Heart left ventricle (tissue), 16 donors: ENCODE data around the gene BHLHA15. TPM values are rescaled to one million over a fixed set of nuclear protein-coding genes. Genes with fewer than 3 reads are reported as not detected.

Experiments
- ATAC-seq, 4 donors: fragments of 200-7000 bp; cut with Tn5 transposase; one replicate each; pipeline ENCODE4 v1.9.1; 2020 to 2022; ENCODE audit warnings: moderate library complexity in 4 of 4, mild to moderate bottlenecking in 3 of 4, moderate number of reproducible peaks in 1 of 4
- DNase-seq, 5 donors: peaks; one replicate each; pipeline ENCODE4 v3.0.0-alpha.2; 2020
- H3K27ac ChIP-seq, 12 donors: fragments of 200-600 bp; sonication (generic) in 4 of 12; one replicate each; pipeline versions ENCODE4 v1.5.0 to v1.8.0; 2016 to 2022; ENCODE audit warnings: mild to moderate bottlenecking in 2 of 12
- H3K27me3 ChIP-seq, 9 donors: fragments of 200-600 bp; sonication (generic) in 2 of 9; one replicate each; pipeline versions ENCODE4 v1.5.1 to v1.8.0; 2016 to 2022; ENCODE audit warnings: mild to moderate bottlenecking in 3 of 9
- H3K36me3 ChIP-seq, 9 donors: fragments of 200-600 bp; sonication (generic) in 2 of 9; one replicate each; pipeline versions ENCODE4 v1.5.0 to v1.8.0; 2018 to 2022; ENCODE audit warnings: mild to moderate bottlenecking in 2 of 9
- H3K4me1 ChIP-seq, 12 donors: fragments of 200-600 bp; sonication (generic) in 4 of 12; one replicate each; pipeline versions ENCODE4 v1.5.0 to v1.8.0; 2016 to 2022; ENCODE audit warnings: mild to moderate bottlenecking in 3 of 12
- H3K4me3 ChIP-seq, 12 donors: fragments of 200-600 bp; sonication (generic) in 4 of 12; one replicate each; pipeline versions ENCODE4 v1.5.0 to v1.8.0; 2017 to 2022; ENCODE audit warnings: mild to moderate bottlenecking in 9 of 12, moderate library complexity in 4 of 12
- H3K9me3 ChIP-seq, 12 donors: fragments of 200-600 bp; sonication (generic) in 4 of 12; one replicate each; pipeline versions ENCODE4 v1.5.0 to v1.8.0; 2016 to 2022; ENCODE audit warnings: mild to moderate bottlenecking in 1 of 12
- CTCF ChIP-seq, 12 donors: fragments of 200-600 bp; sonication (generic) in 4 of 12; IDR thresholded peaks; one replicate each; pipeline versions ENCODE4 v1.5.0 to v1.8.0; 2018 to 2022; ENCODE audit warnings: antibody characterized with exemption in 12 of 12, mild to moderate bottlenecking in 5 of 12
- POLR2A ChIP-seq, 2 donors: fragments of 450-650 bp; IDR thresholded peaks; one replicate each; pipeline ENCODE4 v1.6.1; 2017; ENCODE audit warnings: antibody characterized with exemption in 2 of 2, mild to moderate bottlenecking in 2 of 2, moderate library complexity in 2 of 2
- WGBS, 4 donors: extraction: QIAGEN DNeasy Blood & Tissue Kit in 2 of 4; methylation state at CpG; one replicate each; pipeline versions ENCODE4 v1.1.5 to v1.1.7; 2013 to 2018; 5-methylcytosine and 5-hydroxymethylcytosine counted together
- intact Hi-C, 10 donors: fragments of 100-400 bp; cut with DNase I; formaldehyde crosslinking; loops; one replicate each; pipeline versions ENCODE4 v1.11.1 to v1.14.2; 2022
- polyA plus RNA-seq, 2 donors: library from polyadenylated mRNA; stranded (reverse); fragments of 200-250 nt; gene quantifications; one replicate each; pipeline ENCODE4 v1.2.3, GENCODE V29; 2013
- total RNA-seq, 9 donors: library from RNA; depleted of rRNA in 2 of 9; stranded (reverse); fragments of >200 nt in 2 of 9; fragmentation: NEBNext Ultra II Directional in 3 of 9; extraction: Animal tissue kit (Norgen Biotek cat#: 25700) in 3 of 9; gene quantifications; one replicate each; pipeline versions ENCODE4 v1.1.0 to v1.2.4, GENCODE V29; 2016 to 2023
- donor health status: ischemic (EF 13 %, LVEDD 7.1; RV severe dilation, severe dysfunction).
- donor health status: healthy with polysubstance abuse.
- donor health status: DM: no; HTN: yes; CAD: no.
- donor health status: DM: no; HTN: no; CAD: no.
- donor health status: ischemic (EF 25% LVEDD 6.9; RV normal size, moderate dysfunction).
- donor health status: ischemic (EF 25% LVEDD 5.7; RV mildly dilated, moderate dysfunction).
- donor health status: healthy.
- donor health status: DM: yes; HTN: yes; CAD: no.
- donor health status: ischemic (EF 35%, LVEDD 5.7; RV mildly dilated, moderate dysfunction).
- donor health status: nonischemic (EF 11% LVEDD 7.7; RV severe dilation, severe dysfunction).
- donor health status: DM: yes; HTN: yes; CAD: no.
- donor health status: PGD.
- donor health status: ischemic (EF 29% LVEDD 5.4; RV normal size, mild dysfunction).
- donor health status: nonischemic (EF 23%, LVEDD 6.1; RV moderate dilation, normal function).

The BHLHA15 gene
- total and polyA plus RNA-seq, 11 donors = 0.26 to 1.3 (median 0.61) TPM; not detected in 8

- peaks cover 0 to 9% (median 0%) of the 10 kb centered on the region in 9 donors for H3K27me3 ChIP-seq
- intact Hi-C loops = no loop called here
- WGBS, 4 donors = 77 to 86% (median 83%) methylated on average over 9 to 25 of the region's 25 CpGs
- TF ChIP-seq POLR2A (IDR thresholded peaks at IDR 0.05) = no peak
- no peak for TF ChIP-seq CTCF (IDR thresholded peaks at IDR 0.05)
- H3K36me3 ChIP-seq = peaks cover 0 to 26% (median 13%) of the 10 kb centered on the region in 9 donors
- ATAC-seq (peak; percentile 8 to 16 (median 12)), DNase-seq (peak in 1 of 5 donors; percentile 56)
- peaks cover 0 to 11% (median 0%) of the 10 kb centered on the region in 12 donors for H3K4me1 ChIP-seq
- no peaks in the 10 kb centered on the region for H3K9me3 ChIP-seq
- no peak overlapping the region for H3K27ac ChIP-seq
- H3K4me3 ChIP-seq = no peak overlapping the region
Measured at GRCh38 chr7:98213888-98214810, 2.9 kb downstream of the BHLHA15 start.

DNA sequence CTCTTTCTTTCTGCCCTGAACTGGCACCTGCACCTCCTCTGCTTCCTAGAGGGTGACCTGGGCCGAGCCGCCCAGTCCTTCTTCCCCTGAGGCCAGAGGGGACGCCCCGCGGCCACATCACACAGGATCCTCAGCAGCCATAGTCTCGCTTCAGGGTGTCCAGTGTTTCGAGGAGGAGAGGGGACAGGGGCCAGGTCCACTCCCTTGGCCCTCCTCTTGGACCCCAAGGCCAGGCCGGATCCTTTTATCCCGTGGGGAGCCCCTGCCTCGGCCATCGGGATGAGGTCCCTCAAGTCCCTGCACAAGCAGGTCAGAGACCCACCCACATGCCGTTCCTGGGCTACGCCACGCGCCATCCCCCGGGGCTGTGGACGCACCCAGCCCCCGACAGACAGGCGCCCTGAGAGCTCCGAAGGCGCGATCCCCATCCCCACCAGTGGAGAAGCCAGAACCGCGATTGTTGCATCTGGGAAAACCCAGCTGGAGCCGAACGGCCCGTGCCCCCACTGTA is 3.6 kb downstream of the BHLHA15 start:
- DNase-seq = peak in 1 of 5 donors; percentile 55
- no peak overlapping the region for H3K4me3 ChIP-seq
- H3K27ac ChIP-seq = no peak overlapping the region
- 89 to 94% (median 91%) methylated on average over 14 to 27 of the region's 27 CpGs for WGBS, 4 donors
- no peak for ATAC-seq
- TF ChIP-seq CTCF (IDR thresholded peaks at IDR 0.05) (no peak), POLR2A (IDR thresholded peaks at IDR 0.05) (no peak)
- H3K9me3 ChIP-seq = no peaks in the 10 kb centered on the region
- peaks cover 0 to 11% (median 0%) of the 10 kb centered on the region in 12 donors for H3K4me1 ChIP-seq
- intact Hi-C loops = no loop called here
- peaks cover 0 to 33% (median 19%) of the 10 kb centered on the region in 9 donors for H3K36me3 ChIP-seq
- H3K27me3 ChIP-seq = peaks cover 0 to 9% (median 0%) of the 10 kb centered on the region in 9 donors

GRCh38 chr7:98215561-98216495 is 4.6 kb downstream of the BHLHA15 start:
- intact Hi-C loops = no loop called here
- 91 to 93% (median 91%) methylated on average over 32 of the region's 32 CpGs for WGBS, 4 donors
- Histone ChIP-seq H3K27me3 (peaks cover 0 to 9% (median 0%) of the 10 kb centered on the region in 9 donors), H3K9me3 (no peaks in the 10 kb centered on the region), H3K27ac (no peak overlapping the region), H3K36me3 (peaks cover 0 to 42% (median 26%) of the 10 kb centered on the region in 9 donors), H3K4me3 (no peak overlapping the region), H3K4me1 (peaks cover 0 to 7% (median 0%) of the 10 kb centered on the region in 12 donors)
- ATAC-seq (no peak), DNase-seq (peak in 2 of 5 donors; percentile 23 to 47)
- TF ChIP-seq CTCF (IDR thresholded peaks at IDR 0.05) = no peak
